Progenitor cell of endocrine pancreas (in vitro differentiated cells): ENCODE results near the gene GOLGA6L9. TPM values are rescaled to one million over a fixed set of nuclear protein-coding genes. Genes with fewer than 3 reads are reported as not detected.
A peak's percentile ranks its signal among the peaks of the same experiment; 100 is the strongest.
"Not testable (repeated sequence)": the region's sequence is repeated elsewhere in the genome, so short reads cannot be mapped to it uniquely, and the experiment has no call there.

Experiments
- DNase-seq: peaks from one replicate; pipeline ENCODE4 v3.0.0; 2021; ENCODE audit warnings: low spot score; ENCODE audit not compliant: unreplicated experiment
- H3K27ac Mint-ChIP-seq: 2 replicates; pipeline ENCODE4 v1.8.0; 2021; ENCODE audit warnings: mild to moderate bottlenecking, moderate library complexity, mixed read lengths
- H3K27me3 Mint-ChIP-seq: 2 replicates; pipeline ENCODE4 v1.8.0; 2021; ENCODE audit warnings: mixed read lengths
- H3K36me3 Mint-ChIP-seq: 2 replicates; pipeline ENCODE4 v1.8.0; 2022; ENCODE audit warnings: mixed read lengths; ENCODE audit not compliant: insufficient read depth
- H3K4me1 Mint-ChIP-seq: 2 replicates; pipeline ENCODE4 v1.8.0; 2021; ENCODE audit warnings: low read depth, mixed read lengths
- H3K4me3 Mint-ChIP-seq: 2 replicates; pipeline ENCODE4 v1.8.0; 2021; ENCODE audit warnings: low read depth, mild to moderate bottlenecking, moderate library complexity, mixed read lengths
- H3K9me3 Mint-ChIP-seq: 2 replicates; pipeline ENCODE4 v1.8.0; 2021; ENCODE audit warnings: low read depth, mixed read lengths
- CTCF ChIP-seq: fragments of 200-600 bp; sonication (generic); IDR thresholded peaks from one replicate; pipeline ENCODE4 v1.5.0; 2021; ENCODE audit warnings: antibody characterized with exemption, mild to moderate bottlenecking; ENCODE audit not compliant: unreplicated experiment
- total RNA-seq: library from RNA; stranded (reverse); gene quantifications from 2 replicates; pipeline ENCODE4 v1.2.1, GENCODE V29; 2021

The GOLGA6L9 gene
- total RNA-seq, 1 donor from 2014 or later = 13.3 TPM

DNA sequence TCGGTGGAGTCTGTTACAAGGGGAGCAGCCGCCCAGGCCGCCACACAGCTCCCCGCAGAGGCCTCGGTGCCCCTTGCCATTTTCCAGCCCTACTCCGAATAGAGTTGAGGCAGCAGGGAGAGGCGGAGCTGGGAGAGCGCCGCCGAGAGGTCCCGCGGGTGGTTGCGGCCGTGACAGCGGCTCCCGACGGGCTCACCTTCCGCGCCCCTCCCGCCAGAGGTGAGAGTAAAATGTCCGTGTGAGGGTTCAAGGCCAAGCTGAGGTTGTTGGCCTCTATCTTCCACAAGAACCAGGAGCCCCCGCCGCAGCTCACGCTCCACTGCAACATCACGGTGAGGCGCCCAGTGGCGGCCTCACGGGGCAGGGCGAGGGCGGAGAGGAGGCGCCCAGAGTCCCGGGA is 15.8 kb downstream of the GOLGA6L9 start:
- H3K4me3 Mint-ChIP-seq, H3K36me3 Mint-ChIP-seq, H3K27ac Mint-ChIP-seq, H3K4me1 Mint-ChIP-seq, H3K9me3 Mint-ChIP-seq, H3K27me3 Mint-ChIP-seq: not testable (repeated sequence)
- DNase-seq = peak; percentile 19

GRCh38 chr15:82457336-82457735 is 27.7 kb downstream of the GOLGA6L9 start:
- DNase-seq, H3K4me3 Mint-ChIP-seq, H3K4me1 Mint-ChIP-seq, H3K36me3 Mint-ChIP-seq, H3K27ac Mint-ChIP-seq, H3K9me3 Mint-ChIP-seq, H3K27me3 Mint-ChIP-seq: not testable (repeated sequence)

GRCh38 chr15:82465629-82466028 is 36.0 kb downstream of the GOLGA6L9 start:
- not testable (repeated sequence) for H3K4me3 Mint-ChIP-seq, H3K27ac Mint-ChIP-seq, H3K4me1 Mint-ChIP-seq, H3K36me3 Mint-ChIP-seq, DNase-seq, H3K27me3 Mint-ChIP-seq, H3K9me3 Mint-ChIP-seq

DNA sequence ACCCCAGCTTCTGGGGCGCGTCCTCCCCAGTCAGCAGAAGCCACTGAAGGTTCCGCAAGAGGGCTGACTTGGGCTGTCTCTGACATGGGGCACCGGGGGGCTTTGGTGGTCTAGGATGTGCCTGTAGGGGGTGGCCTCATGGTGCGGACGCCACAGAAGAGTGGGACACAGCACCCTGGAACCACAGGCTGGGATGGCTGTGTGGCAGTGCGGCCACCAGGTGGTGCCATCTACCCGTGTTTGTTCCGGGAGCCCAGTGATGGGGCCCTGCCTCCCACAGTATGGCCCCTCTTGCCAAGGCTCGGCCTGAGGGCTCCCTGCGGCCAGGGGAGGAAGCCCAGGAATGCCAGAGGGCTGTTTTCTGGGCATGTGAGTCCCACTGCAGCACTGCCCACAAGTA is 38.6 kb downstream of the GOLGA6L9 start:
- TF ChIP-seq CTCF = peak; percentile 39
- H3K4me1 Mint-ChIP-seq, H3K27me3 Mint-ChIP-seq, H3K36me3 Mint-ChIP-seq, H3K9me3 Mint-ChIP-seq, H3K4me3 Mint-ChIP-seq, DNase-seq, H3K27ac Mint-ChIP-seq: not testable (repeated sequence)

DNA sequence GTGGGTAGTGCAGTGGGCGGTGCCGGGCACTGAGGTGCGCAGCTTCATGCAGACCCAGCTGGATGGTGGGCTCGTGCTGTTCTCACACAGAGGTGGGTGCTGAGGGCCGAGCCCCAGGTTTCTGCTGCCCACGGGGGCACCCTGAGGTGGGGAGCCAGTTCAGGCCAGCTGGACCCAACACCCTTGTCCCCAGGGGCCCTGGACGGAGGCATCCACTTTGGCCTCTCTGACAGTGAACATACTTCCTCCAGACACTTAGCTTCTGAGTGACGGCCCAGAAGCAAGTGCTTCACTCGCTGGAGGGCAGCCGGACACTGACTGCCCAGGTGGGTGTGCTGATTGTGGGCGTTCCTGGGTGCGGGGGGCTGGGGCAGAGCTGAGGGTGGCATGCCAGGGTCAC is 39.8 kb downstream of the GOLGA6L9 start:
- H3K4me1 Mint-ChIP-seq, H3K27me3 Mint-ChIP-seq, H3K9me3 Mint-ChIP-seq: not testable (repeated sequence)

GRCh38 chr15:82472269-82472982 is 42.8 kb downstream of the GOLGA6L9 start:
- not testable (repeated sequence) for H3K27ac Mint-ChIP-seq, H3K27me3 Mint-ChIP-seq, H3K36me3 Mint-ChIP-seq, H3K4me1 Mint-ChIP-seq, H3K9me3 Mint-ChIP-seq, DNase-seq, H3K4me3 Mint-ChIP-seq

More for the DNA sequence above, 39.8 kb downstream of the GOLGA6L9 start:
- not testable (repeated sequence) for DNase-seq, H3K27ac Mint-ChIP-seq, H3K4me3 Mint-ChIP-seq, H3K36me3 Mint-ChIP-seq

DNA sequence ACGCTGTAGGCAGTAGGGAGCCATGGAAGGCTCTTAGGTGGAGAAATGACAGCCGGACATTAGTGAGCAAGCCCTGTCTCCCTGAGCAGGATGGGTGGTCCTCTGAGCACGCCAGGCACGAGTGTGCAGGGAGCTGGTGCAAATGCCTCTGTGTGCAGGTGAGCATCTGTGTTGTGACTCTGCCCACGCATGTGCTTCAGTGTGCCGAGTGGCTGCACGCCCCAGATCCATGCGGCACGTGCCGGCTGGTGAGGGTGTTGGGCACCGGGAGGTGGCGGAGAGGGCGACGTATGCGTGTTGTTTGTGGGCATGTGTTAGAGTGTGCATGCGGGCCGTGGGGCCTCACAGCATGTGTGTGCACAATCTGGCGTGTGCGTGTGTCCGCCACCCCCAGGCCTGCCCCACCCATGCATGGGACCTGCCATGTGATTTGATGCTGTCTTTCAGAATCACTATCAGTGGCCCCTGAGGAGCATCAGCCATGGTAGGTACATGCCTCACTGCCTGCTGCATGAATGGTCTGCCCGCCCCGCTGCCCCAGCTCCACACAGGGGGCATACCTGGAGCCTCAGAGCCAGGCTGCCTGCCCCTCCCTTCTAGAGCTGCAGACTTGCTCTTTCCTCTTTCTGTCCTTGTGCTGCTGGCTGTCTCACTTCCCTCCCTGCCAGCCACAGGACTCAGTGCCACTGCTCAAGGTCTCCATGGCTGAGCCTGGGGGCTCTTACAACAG is 45.1 kb downstream of the GOLGA6L9 start:
- H3K27ac Mint-ChIP-seq, DNase-seq, H3K4me3 Mint-ChIP-seq, H3K36me3 Mint-ChIP-seq, H3K27me3 Mint-ChIP-seq, H3K4me1 Mint-ChIP-seq, H3K9me3 Mint-ChIP-seq: not testable (repeated sequence)

DNA sequence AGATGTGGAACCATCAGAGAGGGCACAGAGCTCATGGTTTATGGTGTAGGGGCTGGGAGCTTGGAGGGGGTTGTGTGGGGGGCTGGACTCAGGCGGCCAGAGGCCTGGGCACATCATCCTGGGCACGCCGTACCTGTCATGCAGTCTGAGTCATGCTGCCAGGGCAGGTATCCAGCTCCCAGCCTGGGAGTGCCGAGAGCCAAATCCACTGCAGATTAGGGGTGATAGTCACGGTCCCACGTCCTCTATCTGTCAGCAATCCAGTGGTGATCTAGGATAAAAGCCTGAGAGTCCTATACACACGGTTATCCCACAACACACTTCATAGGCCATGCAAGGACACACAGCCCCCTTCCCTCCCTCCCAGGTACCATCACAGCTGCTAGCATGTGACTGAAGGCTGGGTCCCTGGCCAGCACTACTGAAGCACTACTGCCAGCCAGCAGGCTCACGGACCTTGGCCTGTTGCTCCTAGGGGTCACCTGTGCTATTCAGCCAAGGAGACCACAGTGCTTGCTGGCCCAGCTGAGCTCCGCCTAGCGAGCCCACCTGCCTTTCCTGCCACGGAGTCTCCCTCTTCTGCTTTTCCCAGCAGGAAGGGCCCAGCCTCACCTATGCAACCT is 45.8 kb downstream of the GOLGA6L9 start:
- H3K9me3 Mint-ChIP-seq, H3K4me1 Mint-ChIP-seq, H3K4me3 Mint-ChIP-seq, H3K27ac Mint-ChIP-seq, DNase-seq, H3K27me3 Mint-ChIP-seq, H3K36me3 Mint-ChIP-seq: not testable (repeated sequence)

GRCh38 chr15:82476697-82477342 is 47.2 kb downstream of the GOLGA6L9 start:
- not testable (repeated sequence) for H3K4me3 Mint-ChIP-seq, H3K36me3 Mint-ChIP-seq, H3K27ac Mint-ChIP-seq, DNase-seq, H3K4me1 Mint-ChIP-seq, H3K27me3 Mint-ChIP-seq, H3K9me3 Mint-ChIP-seq

GRCh38 chr15:82477343-82478057 is 47.9 kb downstream of the GOLGA6L9 start:
- DNase-seq, H3K36me3 Mint-ChIP-seq, H3K27me3 Mint-ChIP-seq: not testable (repeated sequence)

More at GRCh38 chr15:82477343-82478057, 47.9 kb downstream of the GOLGA6L9 start:
- H3K27ac Mint-ChIP-seq, H3K4me3 Mint-ChIP-seq, H3K4me1 Mint-ChIP-seq, H3K9me3 Mint-ChIP-seq: not testable (repeated sequence)
